ENCODE data around the gene TBC1D25. TPM values are rescaled to one million over a fixed set of nuclear protein-coding genes. Genes with fewer than 3 reads are reported as not detected.
"Not testable (repeated sequence)": the region's sequence is repeated elsewhere in the genome, so short reads cannot be mapped to it uniquely, and the experiment has no call there.

Gene TBC1D25
- total RNA-seq, 1 donor from 2014 or later, result 16.4 TPM

- DNase-seq (ENCODE audit: extremely low spot score, unreplicated experiment), result no peak
- H3K4me3 Mint-ChIP-seq (ENCODE audit: unreplicated experiment), result no peak overlapping the region
- H3K27me3 Mint-ChIP-seq (ENCODE audit: unreplicated experiment), result no peaks in the 10 kb centered on the region
- TF ChIP-seq, protein P1, sequence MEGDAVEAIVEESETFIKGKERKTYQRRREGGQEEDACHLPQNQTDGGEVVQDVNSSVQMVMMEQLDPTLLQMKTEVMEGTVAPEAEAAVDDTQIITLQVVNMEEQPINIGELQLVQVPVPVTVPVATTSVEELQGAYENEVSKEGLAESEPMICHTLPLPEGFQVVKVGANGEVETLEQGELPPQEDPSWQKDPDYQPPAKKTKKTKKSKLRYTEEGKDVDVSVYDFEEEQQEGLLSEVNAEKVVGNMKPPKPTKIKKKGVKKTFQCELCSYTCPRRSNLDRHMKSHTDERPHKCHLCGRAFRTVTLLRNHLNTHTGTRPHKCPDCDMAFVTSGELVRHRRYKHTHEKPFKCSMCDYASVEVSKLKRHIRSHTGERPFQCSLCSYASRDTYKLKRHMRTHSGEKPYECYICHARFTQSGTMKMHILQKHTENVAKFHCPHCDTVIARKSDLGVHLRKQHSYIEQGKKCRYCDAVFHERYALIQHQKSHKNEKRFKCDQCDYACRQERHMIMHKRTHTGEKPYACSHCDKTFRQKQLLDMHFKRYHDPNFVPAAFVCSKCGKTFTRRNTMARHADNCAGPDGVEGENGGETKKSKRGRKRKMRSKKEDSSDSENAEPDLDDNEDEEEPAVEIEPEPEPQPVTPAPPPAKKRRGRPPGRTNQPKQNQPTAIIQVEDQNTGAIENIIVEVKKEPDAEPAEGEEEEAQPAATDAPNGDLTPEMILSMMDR (IDR thresholded peaks at IDR 0.05), result no peak
- peaks cover 8% of the 10 kb centered on the region for H3K36me3 Mint-ChIP-seq (ENCODE audit: unreplicated experiment)
- H3K27ac Mint-ChIP-seq (ENCODE audit: unreplicated experiment), result no peak overlapping the region
- peaks cover 8% of the 10 kb centered on the region for H3K4me1 Mint-ChIP-seq (ENCODE audit: unreplicated experiment)
- H3K9me3 Mint-ChIP-seq (ENCODE audit: unreplicated experiment), result no peaks in the 10 kb centered on the region
These were observed 25.2 kb upstream of the TBC1D25 start for GRCh38 chrX:48514126-48514806.

GRCh38 chrX:48514868-48515460, 24.6 kb upstream of the TBC1D25 start:
- H3K27ac Mint-ChIP-seq (ENCODE audit: unreplicated experiment), result no peak overlapping the region

DNA sequence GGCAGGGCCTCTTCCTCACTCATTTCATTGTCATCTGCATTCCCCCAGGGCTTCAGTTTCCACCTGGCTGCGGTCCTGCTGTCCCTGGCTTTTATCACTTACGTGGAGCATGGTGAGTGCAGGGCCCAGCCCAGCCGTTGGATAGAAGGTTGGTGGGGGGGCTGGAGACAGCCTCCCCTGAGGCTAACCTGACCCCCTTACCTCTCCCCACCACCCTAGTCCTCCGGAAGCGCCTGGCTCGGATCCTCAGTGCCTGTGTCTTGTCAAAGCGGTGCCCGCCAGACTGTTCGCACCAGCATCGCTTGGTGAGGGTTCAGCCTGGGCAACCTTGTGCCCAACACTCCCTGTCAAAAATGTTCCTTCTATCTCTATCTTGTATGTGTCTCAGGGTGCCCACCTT, 23.7 kb upstream of the TBC1D25 start:
- no peaks in the 10 kb centered on the region for H3K4me1 Mint-ChIP-seq (ENCODE audit: unreplicated experiment)
- TF ChIP-seq, protein P1 (IDR thresholded peaks at IDR 0.05), result no peak
- no peaks in the 10 kb centered on the region for H3K9me3 Mint-ChIP-seq (ENCODE audit: unreplicated experiment)
- H3K27ac Mint-ChIP-seq (ENCODE audit: unreplicated experiment), result no peak overlapping the region
- no peak overlapping the region for H3K4me3 Mint-ChIP-seq (ENCODE audit: unreplicated experiment)
- H3K27me3 Mint-ChIP-seq (ENCODE audit: unreplicated experiment), result no peaks in the 10 kb centered on the region
- DNase-seq (ENCODE audit: extremely low spot score, unreplicated experiment), result no peak
- peaks cover 8% of the 10 kb centered on the region for H3K36me3 Mint-ChIP-seq (ENCODE audit: unreplicated experiment)

More at GRCh38 chrX:48514868-48515460, 24.6 kb upstream of the TBC1D25 start:
- H3K4me1 Mint-ChIP-seq (ENCODE audit: unreplicated experiment), result peaks cover under 1% of the 10 kb centered on the region
- no peaks in the 10 kb centered on the region for H3K9me3 Mint-ChIP-seq (ENCODE audit: unreplicated experiment)
- DNase-seq (ENCODE audit: extremely low spot score, unreplicated experiment), result no peak
- no peak overlapping the region for H3K4me3 Mint-ChIP-seq (ENCODE audit: unreplicated experiment)
- TF ChIP-seq, protein P1 (IDR thresholded peaks at IDR 0.05), result no peak
- H3K27me3 Mint-ChIP-seq (ENCODE audit: unreplicated experiment), result no peaks in the 10 kb centered on the region
- peaks cover 8% of the 10 kb centered on the region for H3K36me3 Mint-ChIP-seq (ENCODE audit: unreplicated experiment)

DNA sequence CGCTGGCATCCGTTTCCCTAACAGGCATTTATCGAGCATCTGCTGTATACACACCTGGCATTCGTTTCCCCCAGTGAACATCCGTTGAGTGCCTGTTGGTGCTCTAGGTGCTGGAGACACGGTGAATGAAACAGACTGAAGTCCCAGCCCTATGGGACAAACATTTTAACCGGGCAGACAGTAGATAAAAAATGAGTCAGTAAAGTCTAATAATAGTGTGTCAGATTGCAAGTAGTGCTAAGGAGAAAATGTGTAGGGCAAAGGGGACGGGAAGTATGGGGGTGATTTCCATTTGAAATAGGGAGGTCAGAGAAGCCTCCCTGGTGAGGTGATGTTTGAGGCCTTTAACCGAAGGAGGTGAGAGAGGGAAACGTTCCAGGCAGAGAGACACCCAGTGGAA, 23.2 kb upstream of the TBC1D25 start:
- H3K4me3 Mint-ChIP-seq (ENCODE audit: unreplicated experiment), result no peak overlapping the region

DNA sequence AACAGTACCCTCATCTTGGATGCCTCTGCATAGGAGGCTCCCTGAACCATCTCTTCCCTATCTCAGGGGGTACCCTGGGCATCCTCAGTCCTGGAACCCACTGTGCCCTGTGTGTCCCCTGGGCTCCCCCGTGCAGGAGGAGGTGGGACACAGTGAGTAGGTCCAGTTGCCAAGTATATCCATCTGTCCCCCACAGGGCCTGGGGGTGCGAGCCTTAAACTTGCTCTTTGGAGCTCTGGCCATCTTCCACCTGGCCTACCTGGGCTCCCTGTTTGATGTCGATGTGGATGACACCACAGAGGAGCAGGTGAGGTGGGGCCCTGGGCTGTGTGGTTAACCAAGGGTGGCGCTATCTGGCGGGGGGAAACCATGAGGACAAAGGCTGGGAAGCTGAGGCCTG, 22.5 kb upstream of the TBC1D25 start:
- H3K27ac Mint-ChIP-seq (ENCODE audit: unreplicated experiment), result no peak overlapping the region
- DNase-seq (ENCODE audit: extremely low spot score, unreplicated experiment), result no peak
- H3K4me1 Mint-ChIP-seq (ENCODE audit: unreplicated experiment), result peaks cover under 1% of the 10 kb centered on the region
- peaks cover 8% of the 10 kb centered on the region for H3K36me3 Mint-ChIP-seq (ENCODE audit: unreplicated experiment)
- no peak overlapping the region for H3K4me3 Mint-ChIP-seq (ENCODE audit: unreplicated experiment)
- H3K9me3 Mint-ChIP-seq (ENCODE audit: unreplicated experiment), result no peaks in the 10 kb centered on the region
- no peaks in the 10 kb centered on the region for H3K27me3 Mint-ChIP-seq (ENCODE audit: unreplicated experiment)
- TF ChIP-seq, protein P1 (IDR thresholded peaks at IDR 0.05), result no peak

More for the DNA sequence above, 23.2 kb upstream of the TBC1D25 start:
- no peak overlapping the region for H3K27ac Mint-ChIP-seq (ENCODE audit: unreplicated experiment)
- TF ChIP-seq, protein P1 (IDR thresholded peaks at IDR 0.05), result no peak
- H3K9me3 Mint-ChIP-seq (ENCODE audit: unreplicated experiment), result no peaks in the 10 kb centered on the region
- DNase-seq (ENCODE audit: extremely low spot score, unreplicated experiment), result no peak
- H3K36me3 Mint-ChIP-seq (ENCODE audit: unreplicated experiment), result peaks cover 8% of the 10 kb centered on the region
- H3K27me3 Mint-ChIP-seq (ENCODE audit: unreplicated experiment), result no peaks in the 10 kb centered on the region
- no peaks in the 10 kb centered on the region for H3K4me1 Mint-ChIP-seq (ENCODE audit: unreplicated experiment)

GRCh38 chrX:48519481-48519880, 20.0 kb upstream of the TBC1D25 start:
- not testable (repeated sequence) for H3K4me3 Mint-ChIP-seq (ENCODE audit: unreplicated experiment); H3K9me3 Mint-ChIP-seq (ENCODE audit: unreplicated experiment); H3K4me1 Mint-ChIP-seq (ENCODE audit: unreplicated experiment); H3K27ac Mint-ChIP-seq (ENCODE audit: unreplicated experiment); H3K36me3 Mint-ChIP-seq (ENCODE audit: unreplicated experiment); H3K27me3 Mint-ChIP-seq (ENCODE audit: unreplicated experiment); DNase-seq (ENCODE audit: extremely low spot score, unreplicated experiment)
